ENCODE measurements around the gene H1-8. TPM values are rescaled to one million over a fixed set of nuclear protein-coding genes. Genes with fewer than 3 reads are reported as not detected.

The H1-8 gene
- total RNA-seq, 2 experiments from 2014 or later, result not detected

- H3K9me3 Mint-ChIP-seq, result no peaks in the 10 kb centered on the region
- no peaks in the 10 kb centered on the region for H3K4me1 Mint-ChIP-seq
- no peak overlapping the region for H3K4me3 Mint-ChIP-seq
- no peak overlapping the region for H3K27ac Mint-ChIP-seq
- H3K27me3 Mint-ChIP-seq, result no peaks in the 10 kb centered on the region
- CTCF ChIA-PET, result no interaction called here
- no peak for DNase-seq
- no peaks in the 10 kb centered on the region for H3K36me3 Mint-ChIP-seq (ENCODE audit: low read depth)
- POLR2A ChIA-PET, result no interaction called here
These were observed 24.4 kb upstream of the H1-8 start for GRCh38 chr3:129518581-129518980.

- ChIA-PET POLR2A (no interaction called here), CTCF (no interaction called here)
- no peaks in the 10 kb centered on the region for H3K4me1 Mint-ChIP-seq
- no peaks in the 10 kb centered on the region for H3K9me3 Mint-ChIP-seq
- H3K4me3 Mint-ChIP-seq, result no peak overlapping the region
- no peak overlapping the region for H3K27ac Mint-ChIP-seq
- no peaks in the 10 kb centered on the region for H3K36me3 Mint-ChIP-seq (ENCODE audit: low read depth)
- DNase-seq, result no peak
- no peaks in the 10 kb centered on the region for H3K27me3 Mint-ChIP-seq
These were observed 23.5 kb upstream of the H1-8 start for GRCh38 chr3:129519449-129519848.

- POLR2A ChIA-PET, result no interaction called here
- DNase-seq, result no peak
- CTCF ChIA-PET, result no interaction called here
These were observed 22.9 kb upstream of the H1-8 start for GRCh38 chr3:129519896-129520715.

GRCh38 chr3:129520960-129521359 is 22.0 kb upstream of the H1-8 start:
- ChIA-PET CTCF (interaction anchor here (1.7 to 2.0 kb wide), 2 partner anchors 22 to 36 kb away, joined by 4 to 5 read pairs; partner anchors contain the start of gene H1-8), POLR2A (no interaction called here)
- DNase-seq, result no peak
- Mint-ChIP-seq H3K27me3 (no peaks in the 10 kb centered on the region), H3K27ac (no peak overlapping the region), H3K36me3 (ENCODE audit: low read depth) (no peaks in the 10 kb centered on the region), H3K9me3 (no peaks in the 10 kb centered on the region), H3K4me1 (no peaks in the 10 kb centered on the region), H3K4me3 (no peak overlapping the region)

More at GRCh38 chr3:129519896-129520715, 22.9 kb upstream of the H1-8 start:
- Mint-ChIP-seq H3K9me3 (no peaks in the 10 kb centered on the region), H3K4me1 (no peaks in the 10 kb centered on the region), H3K36me3 (ENCODE audit: low read depth) (no peaks in the 10 kb centered on the region), H3K27ac (no peak overlapping the region), H3K27me3 (no peaks in the 10 kb centered on the region), H3K4me3 (no peak overlapping the region)

GRCh38 chr3:129521611-129522010 is 21.4 kb upstream of the H1-8 start:
- H3K4me1 Mint-ChIP-seq, result no peaks in the 10 kb centered on the region
- ChIA-PET POLR2A (no interaction called here), CTCF (interaction anchor here (0.6 to 2.0 kb wide), 3 partner anchors 21 to 276 kb away, joined by 4 to 5 read pairs (median 4); partner anchors contain the start of gene H1-8)
- no peak for DNase-seq
- no peaks in the 10 kb centered on the region for H3K27me3 Mint-ChIP-seq
- H3K4me3 Mint-ChIP-seq, result no peak overlapping the region
- H3K36me3 Mint-ChIP-seq (ENCODE audit: low read depth), result no peaks in the 10 kb centered on the region
- H3K27ac Mint-ChIP-seq, result no peak overlapping the region
- H3K9me3 Mint-ChIP-seq, result no peaks in the 10 kb centered on the region

- Mint-ChIP-seq H3K27ac (no peak overlapping the region), H3K4me1 (no peaks in the 10 kb centered on the region), H3K36me3 (ENCODE audit: low read depth) (no peaks in the 10 kb centered on the region), H3K4me3 (no peak overlapping the region), H3K27me3 (no peaks in the 10 kb centered on the region), H3K9me3 (no peaks in the 10 kb centered on the region)
- ChIA-PET CTCF (interaction anchor here (1.7 to 2.0 kb wide), 3 partner anchors 12 to 34 kb away, joined by 4 to 5 read pairs (median 4); partner anchors contain the start of gene H1-8), POLR2A (no interaction called here)
- DNase-seq, result no peak
These were observed 20.0 kb upstream of the H1-8 start for GRCh38 chr3:129522953-129523352.

GRCh38 chr3:129524081-129524480 is 18.9 kb upstream of the H1-8 start:
- H3K36me3 Mint-ChIP-seq (ENCODE audit: low read depth), result no peaks in the 10 kb centered on the region
- no peak for DNase-seq
- no peaks in the 10 kb centered on the region for H3K9me3 Mint-ChIP-seq
- H3K4me1 Mint-ChIP-seq, result no peaks in the 10 kb centered on the region
- H3K4me3 Mint-ChIP-seq, result no peak overlapping the region
- H3K27ac Mint-ChIP-seq, result no peak overlapping the region
- no peaks in the 10 kb centered on the region for H3K27me3 Mint-ChIP-seq
- ChIA-PET POLR2A (no interaction called here), CTCF (interaction anchor here (1.0 to 1.7 kb wide), 2 partner anchors 9 to 11 kb away, joined by 4 read pairs; no protein-coding TSS in a partner anchor)

GRCh38 chr3:129525341-129525968 is 17.5 kb upstream of the H1-8 start:
- ChIA-PET POLR2A (no interaction called here), CTCF (interaction anchor here (1.6 to 3.0 kb wide), 2 partner anchors 11 to 14 kb away, joined by 6 read pairs; no protein-coding TSS in a partner anchor)
- Mint-ChIP-seq H3K27me3 (no peaks in the 10 kb centered on the region), H3K4me1 (no peaks in the 10 kb centered on the region), H3K9me3 (no peaks in the 10 kb centered on the region), H3K27ac (no peak overlapping the region), H3K4me3 (no peak overlapping the region), H3K36me3 (ENCODE audit: low read depth) (no peaks in the 10 kb centered on the region)
- DNase-seq, result no peak

GRCh38 chr3:129526121-129526900 is 16.7 kb upstream of the H1-8 start:
- Mint-ChIP-seq H3K36me3 (ENCODE audit: low read depth) (no peaks in the 10 kb centered on the region), H3K9me3 (no peaks in the 10 kb centered on the region), H3K4me1 (no peaks in the 10 kb centered on the region), H3K27ac (no peak overlapping the region), H3K27me3 (no peaks in the 10 kb centered on the region), H3K4me3 (no peak overlapping the region)
- ChIA-PET POLR2A (no interaction called here), CTCF (interaction anchor here (1.6 to 3.0 kb wide), 2 partner anchors 12 to 13 kb away, joined by 6 read pairs; no protein-coding TSS in a partner anchor)
- DNase-seq, result no peak

GRCh38 chr3:129527262-129527661 is 15.7 kb upstream of the H1-8 start:
- ChIA-PET CTCF (interaction anchor here (3.0 kb wide), 1 partner anchor 12 kb away, joined by 6 read pairs; no protein-coding TSS in a partner anchor), POLR2A (no interaction called here)
- Mint-ChIP-seq H3K27me3 (no peaks in the 10 kb centered on the region), H3K4me1 (no peaks in the 10 kb centered on the region), H3K9me3 (no peaks in the 10 kb centered on the region), H3K27ac (no peak overlapping the region), H3K4me3 (no peak overlapping the region), H3K36me3 (ENCODE audit: low read depth) (no peaks in the 10 kb centered on the region)
- DNase-seq, result no peak

GRCh38 chr3:129528589-129529100 is 14.3 kb upstream of the H1-8 start, which contains the start of gene RHO:
Gene RHO (plus strand): TSS chr3:129528639. CDS start chr3:129528734, 95 bp downstream.
- DNase-seq, result no peak
- Mint-ChIP-seq H3K27me3 (no peaks in the 10 kb centered on the region), H3K36me3 (ENCODE audit: low read depth) (no peaks in the 10 kb centered on the region), H3K27ac (no peak within 1 kb of the TSS), H3K4me3 (no peak within 1 kb of the TSS), H3K4me1 (no peaks in the 10 kb centered on the region), H3K9me3 (no peaks in the 10 kb centered on the region)
- POLR2A ChIA-PET, result no interaction called here
- CTCF ChIA-PET, result no interaction called here

- H3K27ac Mint-ChIP-seq, result no peak overlapping the region
- no peaks in the 10 kb centered on the region for H3K9me3 Mint-ChIP-seq
- POLR2A ChIA-PET, result no interaction called here
- no peaks in the 10 kb centered on the region for H3K27me3 Mint-ChIP-seq
- CTCF ChIA-PET, result no interaction called here
- no peaks in the 10 kb centered on the region for H3K36me3 Mint-ChIP-seq (ENCODE audit: low read depth)
- H3K4me1 Mint-ChIP-seq, result no peaks in the 10 kb centered on the region
- H3K4me3 Mint-ChIP-seq, result no peak overlapping the region
- no peak for DNase-seq
These were observed 13.4 kb upstream of the H1-8 start for GRCh38 chr3:129529436-129530210.
